GM03348 (cell line): ENCODE measurements around the gene CDH8.
A peak's percentile ranks its signal among the peaks of the same experiment; 100 is the strongest.

Source experiments
- DNase-seq: peaks from one replicate; pipeline ENCODE4 v3.0.0; 2012; ENCODE audit warnings: low spot score

Gene CDH8, protein sequence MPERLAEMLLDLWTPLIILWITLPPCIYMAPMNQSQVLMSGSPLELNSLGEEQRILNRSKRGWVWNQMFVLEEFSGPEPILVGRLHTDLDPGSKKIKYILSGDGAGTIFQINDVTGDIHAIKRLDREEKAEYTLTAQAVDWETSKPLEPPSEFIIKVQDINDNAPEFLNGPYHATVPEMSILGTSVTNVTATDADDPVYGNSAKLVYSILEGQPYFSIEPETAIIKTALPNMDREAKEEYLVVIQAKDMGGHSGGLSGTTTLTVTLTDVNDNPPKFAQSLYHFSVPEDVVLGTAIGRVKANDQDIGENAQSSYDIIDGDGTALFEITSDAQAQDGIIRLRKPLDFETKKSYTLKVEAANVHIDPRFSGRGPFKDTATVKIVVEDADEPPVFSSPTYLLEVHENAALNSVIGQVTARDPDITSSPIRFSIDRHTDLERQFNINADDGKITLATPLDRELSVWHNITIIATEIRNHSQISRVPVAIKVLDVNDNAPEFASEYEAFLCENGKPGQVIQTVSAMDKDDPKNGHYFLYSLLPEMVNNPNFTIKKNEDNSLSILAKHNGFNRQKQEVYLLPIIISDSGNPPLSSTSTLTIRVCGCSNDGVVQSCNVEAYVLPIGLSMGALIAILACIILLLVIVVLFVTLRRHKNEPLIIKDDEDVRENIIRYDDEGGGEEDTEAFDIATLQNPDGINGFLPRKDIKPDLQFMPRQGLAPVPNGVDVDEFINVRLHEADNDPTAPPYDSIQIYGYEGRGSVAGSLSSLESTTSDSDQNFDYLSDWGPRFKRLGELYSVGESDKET

GRCh38 chr16:62036101-62036801, at the start of gene CDH8:
Gene CDH8, minus strand, starts transcription at chr16:62036438. Its CDS starts 15,035 bp downstream, at chr16:62021403.
- DNase-seq = peak; percentile 51

DNA sequence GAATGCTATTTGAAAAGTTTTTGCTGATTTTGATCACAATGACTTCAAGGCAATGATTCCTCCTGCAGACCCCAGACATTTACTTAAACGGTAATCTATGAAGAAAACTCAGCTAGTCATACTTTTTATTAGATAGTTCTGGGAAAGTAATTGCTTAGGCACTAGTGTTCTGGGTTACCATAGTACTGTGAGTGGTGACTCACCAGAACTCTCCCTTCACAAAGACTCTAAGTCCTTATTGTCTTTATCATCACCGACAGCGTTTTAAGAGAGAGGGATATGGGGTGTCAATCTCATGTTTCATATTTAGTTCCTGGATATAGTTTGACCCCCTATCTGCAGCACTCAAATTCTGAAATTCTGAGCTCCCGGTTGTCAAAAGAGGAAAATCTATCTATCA, 43.0 kb upstream of the CDH8 start:
- DNase-seq = no peak

- peak; percentile 17 for DNase-seq
Observed at GRCh38 chr16:62077998-62078397, 41.8 kb upstream of the CDH8 start.

DNA sequence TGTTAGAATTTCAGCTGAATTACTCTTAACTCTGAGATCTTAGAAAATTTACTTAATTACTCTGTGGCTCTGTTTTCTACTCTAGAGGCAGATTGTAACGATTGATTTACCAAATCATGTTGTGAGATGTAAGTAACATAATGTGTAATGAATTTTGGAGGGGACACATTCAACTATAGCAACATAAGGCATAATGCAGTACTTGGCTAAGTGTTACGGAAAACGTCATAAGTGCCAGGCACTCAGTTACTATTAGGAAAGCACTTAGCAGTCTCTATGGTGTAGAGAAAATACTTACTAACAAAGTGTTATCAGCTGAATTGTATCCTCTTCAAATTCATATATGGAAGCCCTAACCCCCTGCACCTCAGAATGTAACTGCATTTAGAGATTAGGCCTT, 40.6 kb upstream of the CDH8 start:
- DNase-seq = no peak

DNA sequence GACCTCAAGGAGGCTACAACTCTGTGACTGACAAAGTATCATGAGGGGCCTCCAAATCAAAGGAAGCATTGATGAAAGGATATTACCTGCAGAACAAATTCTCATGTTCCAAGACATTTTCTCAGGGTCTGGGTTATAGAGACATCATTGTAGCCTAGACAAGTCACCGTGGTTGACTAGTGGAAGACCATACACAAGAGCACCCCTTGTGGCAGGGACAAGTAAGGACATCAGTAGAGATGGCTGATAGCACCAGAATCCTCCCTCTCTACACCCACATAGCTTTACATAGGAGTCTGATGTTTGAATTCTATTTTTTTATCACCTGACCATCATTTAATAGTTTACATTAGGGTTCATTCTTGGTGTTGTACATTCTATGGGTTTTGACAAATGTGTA, 32.5 kb upstream of the CDH8 start:
- DNase-seq = no peak

DNA sequence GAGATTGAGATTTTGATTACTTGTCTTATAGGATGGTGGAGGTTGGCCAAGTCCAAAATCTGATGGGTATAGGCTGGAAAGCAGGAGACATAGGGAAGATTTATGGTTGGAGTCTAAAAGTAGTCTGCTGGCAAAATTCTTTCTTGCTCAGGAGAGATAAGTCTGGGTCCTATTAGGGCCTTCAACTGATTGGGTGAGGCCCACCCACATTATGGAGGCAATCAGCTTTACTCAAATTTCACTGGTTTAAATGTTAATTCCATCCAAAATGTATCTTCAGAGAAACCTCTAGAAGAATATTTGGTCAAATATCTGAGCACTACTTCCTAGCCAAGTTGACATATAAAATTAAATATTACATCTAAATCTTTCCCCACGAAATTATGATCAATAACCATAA, 31.7 kb upstream of the CDH8 start:
- DNase-seq = no peak

GRCh38 chr16:62067182-62067581, 30.9 kb upstream of the CDH8 start:
- DNase-seq = no peak

GRCh38 chr16:62066747-62067146, 30.5 kb upstream of the CDH8 start:
- DNase-seq = no peak

GRCh38 chr16:62064173-62064572, 27.9 kb upstream of the CDH8 start:
- DNase-seq = no peak

DNA sequence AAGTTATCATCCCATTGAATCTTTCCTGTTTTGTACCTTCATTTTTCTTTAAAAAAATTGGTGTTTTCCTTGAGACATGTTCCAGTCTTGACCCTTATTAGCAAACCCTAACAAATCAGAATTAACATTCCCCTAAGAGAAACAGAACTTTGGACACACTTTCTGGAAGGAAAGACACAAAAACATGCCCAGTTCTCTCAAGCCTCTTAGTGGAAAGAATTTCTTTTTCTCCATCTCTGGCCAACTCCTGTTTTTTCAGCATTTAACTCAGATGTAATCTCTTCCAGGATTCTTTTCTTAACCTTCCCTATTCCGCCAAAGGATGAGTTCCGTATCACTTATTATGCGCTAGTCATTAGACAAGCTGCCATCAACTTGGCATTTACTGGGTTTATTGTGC, 23.9 kb upstream of the CDH8 start:
- no peak for DNase-seq

- DNase-seq = no peak
Observed at GRCh38 chr16:62059527-62059926, 23.3 kb upstream of the CDH8 start.

GRCh38 chr16:62058412-62058811, 22.2 kb upstream of the CDH8 start:
- DNase-seq = no peak

GRCh38 chr16:62051942-62052341, 15.7 kb upstream of the CDH8 start:
- DNase-seq = no peak

- DNase-seq = no peak
Observed at GRCh38 chr16:62050793-62051192, 14.6 kb upstream of the CDH8 start.

DNA sequence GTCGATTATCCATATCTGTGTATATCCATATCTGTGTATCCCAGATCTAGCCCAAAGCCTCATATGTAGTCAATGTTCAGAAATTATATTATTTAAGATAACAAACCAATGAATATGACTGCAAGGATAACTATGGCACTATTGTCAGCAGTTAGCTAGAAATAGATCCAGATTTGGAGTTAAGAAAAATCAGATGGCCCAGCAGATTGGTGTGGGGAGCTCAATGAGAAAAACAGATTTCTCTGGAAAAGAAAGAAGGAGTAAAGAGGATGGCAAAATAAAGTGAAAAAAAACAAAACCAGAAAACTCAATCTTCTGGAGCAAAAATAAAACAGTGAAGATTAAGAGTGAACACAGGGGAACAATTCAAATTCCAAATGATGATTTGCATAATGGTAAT, 10.6 kb upstream of the CDH8 start:
- DNase-seq = no peak

DNA sequence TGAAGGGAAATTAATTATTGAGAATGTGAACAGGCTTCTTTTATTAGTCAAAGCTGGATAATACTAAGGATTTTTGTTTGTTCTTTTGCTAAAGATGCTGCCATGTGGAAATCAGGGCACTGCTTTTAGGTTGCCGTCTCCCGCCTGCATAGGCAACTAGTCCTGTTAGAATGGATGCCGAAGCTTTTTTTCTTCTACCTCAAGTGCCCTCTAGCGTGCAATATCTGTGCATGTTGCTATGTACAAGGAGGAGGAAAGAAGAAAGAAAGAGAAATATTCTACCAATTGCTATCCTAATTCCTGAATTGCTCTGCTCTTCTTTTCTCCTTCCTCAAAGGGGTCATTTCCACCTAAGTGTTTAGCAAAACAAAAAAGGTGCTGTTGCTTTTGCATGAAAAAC, 5.2 kb upstream of the CDH8 start:
- DNase-seq = peak; percentile 55

DNA sequence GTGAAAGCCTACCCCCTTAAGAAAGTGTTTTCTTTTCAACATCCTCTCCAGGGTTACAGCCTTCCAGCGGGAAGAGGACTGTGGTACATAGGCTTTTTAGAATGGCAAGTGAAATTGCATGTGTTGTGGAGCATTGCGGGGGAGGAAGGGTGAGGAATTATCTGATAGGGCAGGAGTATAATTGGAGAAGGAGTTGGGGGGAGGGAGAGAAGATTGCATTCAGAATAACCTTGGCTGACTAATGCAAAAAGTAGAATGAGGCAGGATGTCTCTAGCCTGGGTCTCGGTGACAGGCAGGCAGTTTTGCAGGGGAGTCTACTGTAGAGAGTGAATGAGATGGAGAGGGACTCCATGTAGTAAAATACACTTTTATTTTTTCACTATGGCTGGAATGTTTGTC, 2.4 kb upstream of the CDH8 start:
- no peak for DNase-seq

GRCh38 chr16:62038225-62038624, 2.0 kb upstream of the CDH8 start:
- no peak for DNase-seq

- DNase-seq = no peak
Observed at GRCh38 chr16:62036802-62037135, 531 bp upstream of the CDH8 start.

GRCh38 chr16:62035115-62036092, 834 bp downstream of the CDH8 start:
- DNase-seq = peak; percentile 20

GRCh38 chr16:62034231-62035114, 1.8 kb downstream of the CDH8 start:
- peak; percentile 10 for DNase-seq
